GM12892 (cell line): Measurements from ENCODE around the gene PPP2R5C.

Experiments
- DNase-seq: peaks from one replicate; pipeline ENCODE4 v3.0.0; 2011; ENCODE audit not compliant: insufficient read length
- FAIRE-seq: peaks from 2 replicates; lab custom pipeline; 2011; peaks lifted over from hg19 to GRCh38; lab: Jason Lieb, UNC
- POLR2A ChIP-seq: IDR thresholded peaks from 2 replicates; pipeline ENCODE4 v1.6.1; 2011; ENCODE audit warnings: low read depth, low read length, control low read depth
- POLR2AphosphoS5 ChIP-seq: IDR thresholded peaks from 2 replicates; pipeline ENCODE4 v1.6.1; 2011; ENCODE audit warnings: low read depth, low read length, control low read depth
- TAF1 ChIP-seq: IDR thresholded peaks from 2 replicates; pipeline ENCODE4 v1.6.1; 2011; ENCODE audit warnings: low read depth, mild to moderate bottlenecking, control low read depth, low read length, borderline replicate concordance

PPP2R5C gene

DNA sequence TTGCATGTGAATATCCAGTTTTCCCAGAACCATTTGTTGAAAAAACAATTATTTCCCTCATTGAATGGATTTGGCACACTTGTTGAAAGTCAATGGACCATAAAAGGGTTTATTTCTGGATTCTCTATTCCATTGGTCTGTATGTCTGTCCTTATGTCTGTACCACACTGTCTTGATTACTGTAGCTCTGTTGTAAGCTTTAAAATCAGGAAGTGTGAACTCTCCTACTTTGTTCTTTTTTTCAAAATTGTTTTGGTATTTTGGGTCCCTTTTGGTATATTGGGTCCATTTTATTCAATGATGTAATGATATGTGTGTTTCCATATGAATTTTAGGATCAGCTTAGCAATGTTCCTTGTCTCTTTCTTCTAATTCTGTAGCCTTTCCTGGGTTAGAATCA lies 64.8 kb downstream of the PPP2R5C start:
- FAIRE-seq (peak; percentile 24), DNase-seq (no peak)
- TF ChIP-seq POLR2A (no peak), TAF1 (no peak), POLR2AphosphoS5 (no peak)

DNA sequence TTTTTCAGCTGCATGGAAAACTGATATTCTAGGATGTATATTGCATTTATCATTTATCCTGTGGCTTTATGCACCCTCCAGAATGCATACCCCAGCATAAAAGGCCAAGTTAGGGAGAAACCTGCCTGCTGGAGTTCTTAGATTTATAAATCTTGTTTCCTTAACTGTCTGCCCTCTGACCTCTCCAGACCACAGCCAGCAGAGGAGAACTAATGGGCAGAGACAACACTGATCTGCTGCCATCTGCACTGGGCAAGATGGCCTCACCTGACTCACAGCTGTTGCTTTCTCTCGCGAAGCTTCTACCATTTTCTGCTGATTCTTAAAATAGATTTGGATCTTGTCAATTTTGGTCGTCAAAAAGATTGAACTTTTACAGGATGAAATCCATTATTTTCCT lies 65.8 kb downstream of the PPP2R5C start:
- TF ChIP-seq TAF1 (no peak), POLR2A (no peak), POLR2AphosphoS5 (no peak)
- no peak for DNase-seq
- FAIRE-seq: no peak

GRCh38 chr14:101828046-101828445 lies 66.5 kb downstream of the PPP2R5C start:
- TF ChIP-seq TAF1 (no peak), POLR2AphosphoS5 (no peak), POLR2A (no peak)
- FAIRE-seq (no peak), DNase-seq (no peak)

DNA sequence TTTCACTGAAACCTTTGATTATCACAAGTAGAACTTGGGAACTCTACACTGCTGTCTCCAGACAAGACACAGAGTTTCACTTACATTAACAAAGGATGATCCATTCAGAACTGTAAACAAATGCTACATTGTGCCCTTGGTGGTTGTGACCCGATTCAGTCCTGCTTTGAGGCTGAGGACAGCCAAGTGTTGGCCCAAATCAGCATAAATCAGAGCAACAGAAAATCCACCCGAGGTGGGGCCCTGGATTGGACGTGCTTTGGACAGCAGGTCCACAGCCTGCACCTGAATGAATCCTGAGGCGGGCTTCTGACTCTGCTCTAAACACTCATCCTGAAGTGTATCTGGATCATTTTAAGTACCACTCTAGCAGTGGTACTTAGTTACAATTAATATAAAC lies 68.8 kb downstream of the PPP2R5C start:
- no peak for TF ChIP-seq POLR2AphosphoS5
- no peak for TF ChIP-seq POLR2A
- no peak for TF ChIP-seq TAF1
- DNase-seq (no peak), FAIRE-seq (no peak)

DNA sequence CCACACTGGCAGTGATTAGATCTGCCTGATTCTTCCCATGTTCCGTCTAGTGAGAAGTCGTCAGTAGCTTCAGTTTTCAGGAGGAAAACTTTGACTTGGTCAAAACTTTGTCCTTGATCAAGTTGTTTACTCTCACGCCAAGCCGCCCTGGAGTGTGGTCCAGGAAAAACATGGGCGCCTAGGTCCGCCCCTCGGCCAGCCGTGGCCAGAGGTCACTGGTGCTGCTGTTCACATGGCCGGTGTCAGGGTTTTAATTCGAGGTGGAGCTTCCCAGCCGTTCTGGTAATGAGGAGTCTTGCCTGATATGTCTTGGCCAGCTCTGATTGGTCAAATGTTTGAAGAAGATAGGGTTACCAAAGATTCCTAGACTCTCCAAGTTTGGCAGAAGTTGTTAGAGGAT lies 71.5 kb downstream of the PPP2R5C start:
- TF ChIP-seq TAF1: no peak
- TF ChIP-seq POLR2A: no peak
- no peak for TF ChIP-seq POLR2AphosphoS5
- DNase-seq (no peak), FAIRE-seq (no peak)

GRCh38 chr14:101834397-101834796 lies 72.9 kb downstream of the PPP2R5C start:
- TF ChIP-seq TAF1 (no peak), POLR2AphosphoS5 (no peak), POLR2A (no peak)
- no peak for DNase-seq
- no peak for FAIRE-seq

DNA sequence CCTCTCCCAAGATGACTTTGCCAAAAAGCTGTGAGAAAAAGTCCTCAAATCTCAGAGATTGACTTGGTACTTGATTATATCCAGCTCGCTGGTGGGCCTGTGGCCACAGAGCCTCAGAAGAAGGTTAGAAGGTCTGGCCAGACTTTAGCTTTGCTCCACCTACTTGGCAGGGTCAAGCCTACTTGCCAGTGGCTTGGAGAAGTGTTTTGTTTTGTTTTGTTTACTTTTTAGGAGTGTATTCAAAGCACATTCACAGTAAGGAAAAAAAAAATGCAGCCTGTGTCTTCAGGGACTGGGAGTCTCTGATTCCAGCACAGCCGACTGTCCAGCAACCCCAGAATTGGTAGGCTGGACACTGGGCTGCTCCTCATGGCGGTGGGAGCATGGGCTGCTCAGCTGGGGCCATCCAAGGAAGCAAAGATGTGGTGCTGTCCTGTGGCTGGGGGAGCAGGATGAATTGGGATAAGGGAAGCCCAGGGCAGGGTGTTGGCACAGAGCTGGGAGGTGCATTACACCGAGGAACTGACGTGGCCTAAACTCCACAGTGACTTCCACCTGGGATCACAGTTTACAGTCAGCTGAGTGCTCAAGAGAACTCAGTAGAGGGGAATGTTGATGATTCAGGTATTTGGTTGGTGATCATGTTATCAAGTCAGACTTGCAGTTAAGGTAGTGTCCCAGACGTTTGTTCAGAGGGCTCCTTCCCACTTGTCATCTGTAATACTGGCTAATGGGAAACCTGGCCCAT lies 73.5 kb downstream of the PPP2R5C start:
- DNase-seq: no peak
- FAIRE-seq: no peak
- TF ChIP-seq POLR2A (no peak), POLR2AphosphoS5 (peak; percentile 48; the same call in 1 of the 2 replicates)

- TF ChIP-seq POLR2AphosphoS5 (no peak), TAF1 (no peak), POLR2A (no peak)
- no peak for DNase-seq
- no peak for FAIRE-seq
Measured at GRCh38 chr14:101835566-101835965, 74.1 kb downstream of the PPP2R5C start.

- TF ChIP-seq TAF1 (no peak), POLR2A (no peak), POLR2AphosphoS5 (no peak)
- FAIRE-seq: no peak
- DNase-seq: no peak
Measured at GRCh38 chr14:101836135-101836534, 74.6 kb downstream of the PPP2R5C start.

GRCh38 chr14:101838476-101838875 lies 77.0 kb downstream of the PPP2R5C start:
- no peak for DNase-seq
- no peak for FAIRE-seq
- TF ChIP-seq TAF1 (no peak), POLR2A (no peak), POLR2AphosphoS5 (no peak)

GRCh38 chr14:101839236-101839635 lies 77.7 kb downstream of the PPP2R5C start:
- TF ChIP-seq POLR2AphosphoS5 (peak; percentile 50; the same call in 1 of the 2 replicates), TAF1 (no peak)
- peak; percentile 73 for FAIRE-seq
- no peak for DNase-seq

GRCh38 chr14:101839661-101840060 lies 78.2 kb downstream of the PPP2R5C start:
- FAIRE-seq: peak; percentile 36
- TF ChIP-seq TAF1 (no peak), POLR2A (no peak), POLR2AphosphoS5 (no peak)
- no peak for DNase-seq

DNA sequence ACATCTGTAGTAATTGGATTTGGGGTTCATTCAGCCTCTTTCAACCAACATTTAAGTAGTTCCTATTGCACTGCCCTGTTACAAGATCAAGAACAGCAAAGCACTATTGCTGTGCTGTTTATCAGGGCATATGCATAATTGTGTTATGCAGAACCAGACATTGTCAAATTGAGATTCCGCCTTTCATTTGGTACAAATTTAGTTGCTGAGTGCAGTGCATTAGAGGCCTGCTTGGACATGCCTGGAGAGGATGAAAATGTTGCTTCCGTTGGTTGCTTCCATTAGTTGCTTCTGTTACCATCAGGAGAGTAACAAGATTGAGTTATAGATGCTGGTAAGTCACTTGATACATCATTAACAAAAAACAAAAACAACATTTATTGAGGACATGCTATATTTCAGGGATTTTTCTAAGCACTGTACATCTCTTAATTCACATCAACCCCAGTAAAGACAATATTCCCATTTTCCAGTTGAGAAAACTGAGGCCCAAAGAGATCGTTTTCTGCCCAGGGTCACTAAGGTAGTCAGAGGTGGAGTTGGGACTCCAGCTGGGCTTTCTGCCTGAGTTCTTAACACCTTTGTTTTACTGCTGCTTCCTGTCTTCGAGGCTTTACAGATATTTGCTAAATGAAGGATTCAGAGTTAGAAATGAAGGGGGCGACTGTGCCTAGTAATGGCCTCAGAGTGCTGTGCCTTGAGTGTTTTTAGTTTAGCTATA lies 79.3 kb downstream of the PPP2R5C start:
- DNase-seq (no peak), FAIRE-seq (no peak)
- TF ChIP-seq POLR2A: no peak
- TF ChIP-seq TAF1: no peak
